ENCODE data around the gene INSYN2B.

DNA sequence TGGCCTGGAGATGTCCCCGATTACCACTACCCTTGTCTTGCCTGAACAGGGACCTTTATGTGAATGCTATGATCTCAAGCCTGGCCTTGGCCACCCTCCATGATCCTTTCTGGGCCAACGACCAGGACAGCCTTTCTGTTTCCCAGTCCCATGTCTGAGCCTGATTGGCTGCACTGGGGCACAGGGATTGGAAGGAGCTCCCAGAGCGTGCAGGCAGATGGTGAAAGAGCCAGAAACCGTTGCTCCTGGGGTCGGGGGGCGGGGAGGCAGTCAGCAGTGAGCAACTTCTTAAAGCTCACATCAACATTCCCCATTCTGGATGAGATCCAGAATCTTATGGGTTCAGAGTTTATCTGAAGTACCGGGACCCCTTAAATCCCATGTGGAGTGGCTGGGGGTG, 84.4 kb downstream of the INSYN2B start:
- TF ChIP-seq, protein P1, sequence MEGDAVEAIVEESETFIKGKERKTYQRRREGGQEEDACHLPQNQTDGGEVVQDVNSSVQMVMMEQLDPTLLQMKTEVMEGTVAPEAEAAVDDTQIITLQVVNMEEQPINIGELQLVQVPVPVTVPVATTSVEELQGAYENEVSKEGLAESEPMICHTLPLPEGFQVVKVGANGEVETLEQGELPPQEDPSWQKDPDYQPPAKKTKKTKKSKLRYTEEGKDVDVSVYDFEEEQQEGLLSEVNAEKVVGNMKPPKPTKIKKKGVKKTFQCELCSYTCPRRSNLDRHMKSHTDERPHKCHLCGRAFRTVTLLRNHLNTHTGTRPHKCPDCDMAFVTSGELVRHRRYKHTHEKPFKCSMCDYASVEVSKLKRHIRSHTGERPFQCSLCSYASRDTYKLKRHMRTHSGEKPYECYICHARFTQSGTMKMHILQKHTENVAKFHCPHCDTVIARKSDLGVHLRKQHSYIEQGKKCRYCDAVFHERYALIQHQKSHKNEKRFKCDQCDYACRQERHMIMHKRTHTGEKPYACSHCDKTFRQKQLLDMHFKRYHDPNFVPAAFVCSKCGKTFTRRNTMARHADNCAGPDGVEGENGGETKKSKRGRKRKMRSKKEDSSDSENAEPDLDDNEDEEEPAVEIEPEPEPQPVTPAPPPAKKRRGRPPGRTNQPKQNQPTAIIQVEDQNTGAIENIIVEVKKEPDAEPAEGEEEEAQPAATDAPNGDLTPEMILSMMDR (IDR thresholded peaks at IDR 0.05): no peak
- TF ChIP-seq EP300 (IDR thresholded peaks at IDR 0.05) (no peak), POLR2A (IDR thresholded peaks at IDR 0.05) (no peak), POLR2AphosphoS5 (IDR thresholded peaks at IDR 0.05) (no peak)
